ENCODE data around the gene MOGAT1.

DNA sequence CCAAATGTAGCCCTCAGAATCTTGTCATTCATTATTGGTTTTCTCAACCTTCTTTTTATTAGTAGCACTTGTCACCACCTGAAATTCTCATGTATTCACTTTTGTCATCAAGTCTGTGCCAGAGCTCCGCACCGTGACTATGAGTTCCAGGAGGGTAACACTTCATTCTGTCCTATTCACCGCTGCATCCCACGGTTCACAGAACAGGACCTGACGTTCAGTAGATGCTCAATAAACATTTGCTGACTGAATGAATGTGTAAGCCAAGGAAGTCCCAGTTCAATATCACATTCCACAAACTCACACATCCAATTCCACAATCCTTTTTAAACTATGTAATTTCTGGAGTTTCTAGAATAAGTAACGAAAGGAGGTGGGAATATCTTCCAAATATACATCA is 65.5 kb downstream of the MOGAT1 start:
- TF ChIP-seq, protein P1, sequence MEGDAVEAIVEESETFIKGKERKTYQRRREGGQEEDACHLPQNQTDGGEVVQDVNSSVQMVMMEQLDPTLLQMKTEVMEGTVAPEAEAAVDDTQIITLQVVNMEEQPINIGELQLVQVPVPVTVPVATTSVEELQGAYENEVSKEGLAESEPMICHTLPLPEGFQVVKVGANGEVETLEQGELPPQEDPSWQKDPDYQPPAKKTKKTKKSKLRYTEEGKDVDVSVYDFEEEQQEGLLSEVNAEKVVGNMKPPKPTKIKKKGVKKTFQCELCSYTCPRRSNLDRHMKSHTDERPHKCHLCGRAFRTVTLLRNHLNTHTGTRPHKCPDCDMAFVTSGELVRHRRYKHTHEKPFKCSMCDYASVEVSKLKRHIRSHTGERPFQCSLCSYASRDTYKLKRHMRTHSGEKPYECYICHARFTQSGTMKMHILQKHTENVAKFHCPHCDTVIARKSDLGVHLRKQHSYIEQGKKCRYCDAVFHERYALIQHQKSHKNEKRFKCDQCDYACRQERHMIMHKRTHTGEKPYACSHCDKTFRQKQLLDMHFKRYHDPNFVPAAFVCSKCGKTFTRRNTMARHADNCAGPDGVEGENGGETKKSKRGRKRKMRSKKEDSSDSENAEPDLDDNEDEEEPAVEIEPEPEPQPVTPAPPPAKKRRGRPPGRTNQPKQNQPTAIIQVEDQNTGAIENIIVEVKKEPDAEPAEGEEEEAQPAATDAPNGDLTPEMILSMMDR (IDR thresholded peaks at IDR 0.05; ENCODE audit: low read depth, low read length) = no peak
- TF ChIP-seq EZH2phosphoT487 (IDR thresholded peaks at IDR 0.05; ENCODE audit: low read depth) = no peak

Data from OCI-LY3 (cell line).